Brain pericyte (primary cell): ENCODE results near the gene STXBP6.

Experiments
- DNase-seq: peaks from one replicate; pipeline ENCODE4 v3.0.0-alpha.2; 2012; ENCODE audit warnings: low read depth, low spot score

STXBP6 gene

DNA sequence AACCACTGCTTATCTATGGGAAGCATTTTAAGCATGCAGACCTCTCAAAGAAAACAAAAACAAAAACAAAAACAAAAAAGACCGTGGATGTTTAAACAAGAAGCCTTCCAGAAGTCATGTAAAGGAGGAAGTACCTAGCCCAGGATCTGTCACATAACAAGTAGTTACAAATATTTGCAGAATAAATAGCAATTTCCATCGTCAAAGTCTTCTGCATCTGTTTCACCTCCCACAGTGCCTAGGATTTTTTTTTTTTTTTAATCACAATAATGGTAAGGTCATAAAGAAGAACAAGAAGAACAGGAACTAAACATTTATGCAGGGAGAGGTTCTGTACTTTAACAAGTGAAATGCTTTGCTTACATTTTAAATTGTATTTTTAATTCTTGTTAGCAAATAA, 2.4 kb upstream of the STXBP6 start:
- no peak for DNase-seq

DNA sequence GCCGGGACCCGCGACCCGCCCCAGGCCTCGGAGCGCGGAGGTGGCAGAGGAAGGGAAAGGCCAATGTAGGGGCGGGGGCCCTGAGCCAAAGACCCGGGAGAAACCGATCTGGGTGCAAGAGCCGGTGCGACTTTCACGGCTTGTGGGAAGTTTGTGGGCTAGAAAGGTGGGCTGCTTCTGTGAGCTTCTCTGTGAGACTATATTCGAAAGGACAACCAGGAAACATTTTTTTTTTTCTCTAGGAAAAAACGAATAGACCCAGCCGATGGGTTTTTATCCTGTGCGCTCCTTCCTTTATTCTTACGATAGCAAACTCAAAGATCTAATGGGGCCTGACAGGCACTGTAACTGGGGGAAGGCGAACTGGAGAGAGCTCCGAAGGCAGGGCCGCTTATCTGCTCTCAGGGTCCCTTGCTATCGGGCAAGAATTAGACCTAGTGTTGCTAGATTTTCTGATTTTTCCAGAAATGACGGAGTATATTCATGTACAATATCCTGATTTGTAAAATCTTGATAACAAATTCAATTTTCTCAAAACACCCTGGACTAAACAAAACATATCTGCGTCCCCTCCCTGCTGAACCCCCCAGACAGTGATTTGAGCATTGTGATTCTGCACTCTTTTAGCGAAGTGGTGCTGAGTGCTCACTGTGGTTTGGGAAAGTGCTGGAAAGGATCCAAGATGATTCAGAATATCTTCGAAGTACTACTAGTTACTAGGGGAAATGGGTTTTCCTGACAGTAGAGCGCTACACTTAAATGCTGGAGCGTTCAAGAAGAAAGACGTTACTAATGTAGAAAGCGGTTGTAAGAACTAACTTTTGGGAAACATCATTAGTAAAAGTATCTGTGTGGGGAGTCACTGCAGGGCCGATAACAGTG, 563 bp upstream of the STXBP6 start:
- no peak for DNase-seq

DNA sequence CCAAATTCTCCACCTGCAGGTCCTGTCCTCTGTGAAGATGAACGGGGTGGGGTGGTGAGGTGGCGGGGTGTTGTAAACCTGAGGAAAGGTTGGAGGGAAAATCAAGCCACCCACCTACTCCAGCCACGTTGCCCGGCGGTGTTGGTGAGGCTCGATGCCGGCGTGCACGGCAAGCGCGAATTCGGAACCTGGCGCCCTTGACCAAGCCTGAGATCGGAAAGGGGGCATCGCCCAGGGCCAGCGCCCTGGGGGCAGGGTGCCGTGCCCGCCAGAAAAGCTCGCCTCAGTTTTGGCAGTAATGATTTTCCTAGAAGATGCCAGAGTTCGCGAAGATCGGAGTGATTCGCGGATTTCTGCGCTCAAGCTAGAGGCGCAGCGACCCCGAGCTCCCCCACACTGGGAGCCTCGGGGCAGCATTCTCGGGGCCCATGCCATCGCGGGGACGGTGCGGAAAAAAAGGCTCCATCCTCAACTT, 817 bp downstream of the STXBP6 start:
- no peak for DNase-seq

DNA sequence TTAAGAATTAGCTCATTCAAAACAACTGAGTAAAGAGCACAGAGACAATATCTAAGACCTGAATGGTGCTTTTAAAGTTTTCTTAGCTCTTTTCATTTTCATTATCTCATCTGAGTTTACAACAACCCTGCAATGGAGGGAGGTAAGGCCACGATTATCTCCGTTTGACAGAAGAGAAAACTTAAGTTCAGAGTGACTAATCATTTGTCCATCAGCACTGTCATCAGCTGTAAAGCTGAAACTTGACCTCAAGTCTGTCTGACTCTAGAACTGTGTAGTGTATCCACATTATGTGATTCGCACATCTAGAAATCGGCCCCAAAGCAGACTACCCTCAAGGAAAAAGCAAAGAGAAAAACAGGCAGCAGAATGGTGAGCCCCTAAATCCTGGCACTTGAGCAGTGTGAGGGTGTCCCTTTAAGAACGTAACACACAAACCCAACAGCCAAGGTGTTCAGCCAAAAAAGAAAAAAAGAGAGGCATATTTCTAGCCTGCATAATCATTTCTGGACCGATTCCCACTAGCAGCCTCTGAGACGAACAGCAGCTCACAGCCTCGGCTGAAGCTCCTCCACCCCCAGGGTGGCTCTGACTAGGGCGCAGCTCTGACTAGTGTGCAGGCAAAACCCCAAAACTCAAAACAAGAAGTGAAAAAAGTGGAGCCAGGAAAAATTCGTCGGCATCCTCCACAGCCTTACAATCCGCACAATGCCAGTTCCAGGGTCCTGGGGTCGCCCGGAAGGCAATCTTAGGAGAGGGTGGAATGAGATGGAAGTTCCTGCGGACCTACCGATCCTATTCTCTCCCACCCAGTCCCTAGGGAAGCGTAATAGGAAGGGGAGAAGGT, 1.6 kb downstream of the STXBP6 start:
- DNase-seq, result no peak

DNA sequence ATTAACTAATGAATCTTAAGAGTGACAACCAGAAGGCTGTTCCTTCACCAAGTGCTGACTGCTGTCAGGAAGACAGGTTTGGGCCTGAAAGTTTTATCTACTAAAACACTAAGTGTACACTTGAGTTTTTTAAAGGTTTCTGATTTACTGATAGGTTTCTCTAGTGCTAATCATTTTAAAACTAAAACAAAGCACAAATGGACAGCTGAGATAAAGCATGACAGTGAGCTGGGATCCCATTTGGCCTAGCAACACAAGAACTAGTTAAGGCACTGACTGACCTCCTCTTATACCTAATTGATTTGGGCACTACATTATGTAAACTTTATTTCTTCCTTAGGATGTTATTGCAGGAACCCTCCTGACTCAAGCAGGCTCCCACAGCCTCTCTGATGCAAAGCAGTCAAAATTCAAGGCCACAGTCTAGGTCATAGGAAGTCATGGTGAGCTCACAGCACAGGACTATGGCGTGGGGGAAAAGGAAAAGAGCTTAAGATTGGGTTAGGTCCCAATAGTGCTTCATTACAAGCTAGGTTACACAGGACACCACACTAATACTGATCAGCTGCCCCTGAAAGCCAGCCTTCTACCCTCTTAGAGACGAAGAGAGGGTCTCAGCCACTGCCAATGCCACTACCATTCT, 3.5 kb downstream of the STXBP6 start:
- no peak for DNase-seq

DNA sequence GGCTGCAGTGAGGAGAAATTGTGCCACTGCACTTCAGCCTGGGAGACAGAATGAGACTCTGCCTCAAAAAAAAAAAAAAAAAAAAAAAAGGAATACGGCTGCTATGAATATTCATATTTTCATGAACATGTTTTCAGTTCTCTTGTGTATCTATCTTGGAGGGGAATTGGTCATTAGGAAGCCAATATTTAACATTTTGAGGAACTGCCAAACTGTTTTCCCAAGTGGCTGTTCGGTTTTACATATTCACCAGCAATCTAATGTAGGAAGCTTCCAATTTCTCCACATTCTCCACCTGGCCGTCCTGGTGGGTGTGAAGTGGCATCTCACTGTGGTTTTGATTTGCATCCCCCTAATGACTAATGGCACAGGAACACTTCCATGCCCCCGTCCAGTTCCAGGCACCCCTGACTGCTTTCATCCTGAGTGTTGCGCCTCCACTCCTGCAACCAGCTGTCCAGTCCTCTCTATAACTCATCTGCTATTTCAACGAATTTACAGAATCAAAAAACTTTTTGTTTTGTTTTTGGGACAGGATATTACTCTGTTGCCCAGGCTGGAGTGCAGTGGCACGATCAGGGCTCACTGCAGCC, 5.7 kb downstream of the STXBP6 start:
- DNase-seq, result no peak

DNA sequence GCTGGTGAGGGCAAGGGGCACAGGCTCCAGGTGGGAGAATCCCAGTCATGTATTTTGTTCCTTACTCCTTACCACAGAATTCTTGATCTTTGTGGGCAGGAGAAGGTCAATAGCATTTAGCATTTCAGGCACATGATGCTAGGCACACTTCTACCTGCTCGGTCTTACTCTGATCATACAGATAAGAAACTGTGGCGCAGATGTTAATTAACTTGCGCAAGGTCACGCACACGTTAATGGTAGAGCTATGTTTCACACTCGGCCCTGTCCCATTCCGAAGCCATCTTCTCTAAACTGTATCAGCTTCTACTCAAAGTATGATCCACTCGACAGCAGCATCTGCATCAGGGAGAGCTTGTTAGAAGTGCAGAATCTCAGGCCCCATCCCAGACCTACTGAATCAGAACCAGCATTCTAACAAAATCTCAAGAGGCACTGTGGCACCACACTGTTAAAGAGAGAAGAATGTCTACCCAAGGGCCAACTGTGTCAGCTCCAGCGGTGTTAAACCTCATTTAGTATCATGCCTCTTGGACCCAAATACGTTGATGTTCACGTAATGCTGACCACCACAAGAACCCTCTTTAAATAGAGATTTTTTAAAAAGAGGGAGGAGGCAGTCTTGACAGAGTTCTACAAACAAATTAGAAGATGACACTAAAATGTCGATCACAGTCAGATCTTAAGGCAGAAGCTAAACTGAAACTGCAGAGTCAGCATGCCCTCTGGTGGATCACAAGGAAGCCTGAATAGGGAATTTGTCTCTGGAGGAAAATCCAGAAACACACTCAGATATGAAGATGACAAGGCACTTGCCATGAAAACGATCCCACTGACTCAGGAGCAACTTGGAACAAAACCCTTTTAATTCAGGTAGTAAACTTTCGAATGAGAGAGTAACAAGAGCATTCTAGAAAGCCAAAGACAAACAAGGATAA, 7.3 kb downstream of the STXBP6 start:
- no peak for DNase-seq

DNA sequence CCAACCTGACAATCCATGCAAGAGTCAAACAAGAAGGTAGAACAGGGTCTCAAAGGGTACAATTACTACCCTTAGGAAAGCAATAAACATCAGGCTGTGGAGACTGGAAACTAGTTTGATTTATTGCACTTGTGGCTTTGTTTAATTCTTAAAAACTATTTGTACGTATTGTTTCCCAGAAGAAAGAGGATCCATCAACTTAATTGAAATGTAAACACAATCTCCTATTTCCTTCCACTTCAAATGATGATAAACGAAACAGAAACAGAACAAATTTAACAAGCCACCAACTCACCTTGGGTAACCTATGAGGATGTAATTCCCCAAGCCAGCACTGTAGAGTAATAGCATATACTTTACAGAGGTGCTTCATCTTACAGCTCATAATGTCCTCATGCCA, 8.0 kb downstream of the STXBP6 start:
- DNase-seq, result no peak

DNA sequence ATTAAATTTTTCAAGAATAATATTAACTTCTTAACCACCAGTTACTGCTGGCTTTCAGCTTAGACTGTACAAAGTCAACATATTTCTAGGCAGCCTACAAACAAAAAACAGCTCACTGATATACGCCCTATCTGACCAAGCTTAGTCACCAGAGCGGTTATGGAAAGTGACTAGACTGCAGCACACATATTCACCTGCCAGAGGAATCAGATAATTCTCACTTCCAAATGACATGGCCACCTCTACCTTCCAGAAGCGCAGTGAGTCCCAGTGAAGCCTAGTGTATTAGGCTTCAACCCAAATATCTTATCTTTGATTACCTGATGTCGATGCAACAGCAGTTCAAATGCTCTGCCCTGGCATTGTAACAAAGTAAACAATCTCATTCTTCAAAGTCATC, 8.5 kb downstream of the STXBP6 start:
- no peak for DNase-seq

DNA sequence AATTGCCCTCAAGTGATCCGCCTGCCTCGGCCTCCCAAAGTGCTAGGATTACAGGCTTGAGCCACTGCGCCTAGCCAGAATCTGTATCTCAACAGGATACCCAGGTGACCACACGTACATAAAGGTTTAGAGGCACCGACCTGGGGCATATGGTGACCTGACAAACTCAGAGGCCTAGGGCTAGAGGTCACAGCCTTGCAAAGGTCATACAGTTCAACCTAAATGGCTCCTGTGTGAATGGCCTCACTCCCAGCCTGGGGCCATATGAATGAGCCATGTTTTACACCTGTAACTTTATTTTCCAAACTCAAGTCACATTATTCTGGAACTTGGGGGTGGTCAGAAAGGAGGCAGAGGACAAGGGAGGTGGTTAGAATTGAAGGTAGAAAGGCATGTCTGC, 10.0 kb downstream of the STXBP6 start:
- no peak for DNase-seq

DNA sequence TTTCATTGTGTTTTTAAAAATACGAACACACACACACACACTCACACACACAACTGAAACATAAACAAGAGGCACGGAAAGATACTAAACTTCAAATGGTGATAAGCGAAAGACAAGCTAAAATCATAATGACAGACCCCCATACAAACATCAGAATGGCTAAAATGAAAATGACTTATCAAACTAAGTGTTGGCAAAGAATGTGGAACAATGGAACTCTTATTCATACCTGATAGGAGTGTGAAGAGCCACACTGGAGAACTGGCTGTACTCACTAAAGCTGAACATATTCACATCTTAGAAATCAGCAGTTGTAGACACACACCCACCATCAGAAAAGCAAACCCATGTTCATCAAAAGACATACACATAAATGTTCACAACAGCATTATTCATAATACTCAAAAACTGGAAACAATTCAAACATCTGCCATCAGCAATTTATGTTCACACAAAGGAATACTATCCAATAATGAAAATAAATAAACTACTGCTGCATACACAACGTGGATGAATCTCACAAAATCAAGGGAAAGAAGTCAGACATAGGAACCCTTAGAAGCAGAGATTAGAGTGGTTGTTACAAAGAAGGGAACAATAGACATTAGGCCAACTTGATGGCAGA, 11.8 kb downstream of the STXBP6 start:
- no peak for DNase-seq

DNA sequence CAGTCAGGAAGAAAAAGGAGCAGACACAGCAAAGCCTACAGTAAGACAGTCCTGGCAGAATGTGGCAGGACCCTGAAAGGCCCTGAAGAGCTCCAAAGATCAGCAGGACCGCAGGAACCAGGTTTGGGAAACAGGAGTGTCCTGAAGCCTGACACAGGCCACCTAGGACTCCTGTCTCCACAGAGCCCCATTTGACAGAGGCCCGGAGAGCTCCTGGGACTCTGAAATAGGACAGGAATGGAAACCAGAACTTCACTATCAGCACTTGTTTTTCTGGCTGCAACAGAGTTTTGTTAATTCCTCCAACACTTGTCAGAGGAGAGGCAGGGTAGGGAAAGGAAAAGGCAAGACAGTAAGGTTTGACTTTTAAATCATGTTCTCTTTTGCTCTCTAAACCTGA, 12.9 kb downstream of the STXBP6 start:
- no peak for DNase-seq

DNA sequence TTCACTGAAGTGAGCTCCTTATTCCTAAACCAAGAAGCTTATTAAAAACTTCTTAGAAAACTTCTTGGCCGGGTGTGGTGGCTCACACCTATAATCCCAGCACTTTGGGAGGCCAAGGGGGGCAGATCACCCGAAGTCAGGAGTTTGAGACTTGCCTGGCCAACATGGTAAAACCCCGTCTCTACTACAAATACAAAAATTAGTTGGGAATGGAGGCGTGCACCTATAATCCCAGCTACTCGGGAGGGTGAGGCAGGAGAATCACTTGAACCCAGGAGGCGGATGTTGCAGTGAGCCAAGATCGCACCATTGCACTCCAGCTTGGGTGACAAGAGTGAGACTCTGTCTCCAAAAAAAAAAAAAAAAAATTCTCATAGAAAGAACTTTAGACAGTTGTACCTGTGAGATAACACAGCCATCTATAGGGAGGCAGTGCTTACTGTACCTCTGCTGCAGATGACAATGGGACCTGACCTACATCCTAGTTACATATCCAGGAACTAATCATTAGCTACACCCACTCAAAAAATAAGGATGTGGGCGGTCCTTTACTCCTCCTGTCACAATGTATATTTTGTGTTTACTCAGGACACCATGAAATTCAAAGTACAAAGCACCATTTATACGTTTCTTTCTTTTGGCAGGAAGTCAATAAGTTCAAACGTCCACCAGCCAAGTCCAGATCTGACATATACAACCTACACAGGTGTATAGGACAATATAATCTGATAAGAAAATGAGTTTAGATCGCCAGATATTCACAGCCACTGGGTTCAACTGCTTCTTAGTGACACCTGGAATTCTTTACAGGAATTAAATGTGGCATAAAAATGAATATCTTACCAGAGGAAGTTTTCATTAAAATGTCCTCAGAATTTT, 14.9 kb downstream of the STXBP6 start:
- DNase-seq, result no peak

DNA sequence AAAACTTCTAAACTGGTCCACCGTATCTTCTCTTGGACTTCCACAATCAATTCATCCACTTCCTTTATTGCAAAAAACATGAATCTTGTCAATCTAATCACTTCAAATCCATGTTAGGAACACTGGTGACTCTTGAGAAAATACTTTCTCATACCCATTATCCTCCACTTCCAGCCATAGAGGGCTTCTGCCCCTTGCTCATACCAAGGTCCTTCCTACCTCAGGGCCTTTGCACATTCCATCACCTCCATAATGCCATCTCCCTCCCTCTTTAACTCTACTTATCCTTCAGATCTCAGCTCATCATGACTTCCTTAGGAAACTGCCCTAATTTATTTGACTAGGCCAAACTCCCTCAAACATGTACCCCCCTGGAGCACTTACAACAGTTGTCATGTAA, 16.6 kb downstream of the STXBP6 start:
- DNase-seq, result no peak

DNA sequence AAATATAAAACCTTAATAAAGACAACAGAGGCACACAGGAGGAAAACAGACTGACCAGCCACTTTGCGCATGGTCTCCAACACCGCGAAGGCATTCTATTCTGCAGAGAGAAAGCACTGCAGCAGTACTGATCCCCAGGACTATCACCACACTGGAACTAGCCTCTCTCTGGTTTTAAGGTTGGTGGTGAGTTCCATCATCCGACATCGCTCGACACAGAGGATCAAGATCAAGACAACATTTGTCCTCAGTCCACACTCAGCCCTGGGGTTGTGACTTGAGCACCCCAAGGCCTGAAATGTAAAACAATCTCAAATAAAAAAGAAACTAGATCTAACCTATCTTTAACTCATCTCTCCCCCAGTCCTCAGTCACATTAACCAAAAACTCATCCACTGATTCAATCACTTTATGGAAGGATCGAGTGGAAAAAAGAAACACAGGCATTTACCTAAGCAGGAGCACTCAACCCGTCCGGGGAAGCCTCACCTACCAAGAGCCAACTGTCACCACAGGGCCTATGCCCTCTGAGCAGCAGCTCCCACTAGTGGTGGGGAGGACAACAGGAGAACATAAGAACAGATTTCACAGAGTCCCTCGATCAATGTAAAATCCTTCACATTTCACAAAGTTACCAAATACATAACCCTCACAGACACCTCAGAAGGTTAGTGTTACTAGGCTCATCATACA, 17.7 kb downstream of the STXBP6 start:
- DNase-seq, result no peak

DNA sequence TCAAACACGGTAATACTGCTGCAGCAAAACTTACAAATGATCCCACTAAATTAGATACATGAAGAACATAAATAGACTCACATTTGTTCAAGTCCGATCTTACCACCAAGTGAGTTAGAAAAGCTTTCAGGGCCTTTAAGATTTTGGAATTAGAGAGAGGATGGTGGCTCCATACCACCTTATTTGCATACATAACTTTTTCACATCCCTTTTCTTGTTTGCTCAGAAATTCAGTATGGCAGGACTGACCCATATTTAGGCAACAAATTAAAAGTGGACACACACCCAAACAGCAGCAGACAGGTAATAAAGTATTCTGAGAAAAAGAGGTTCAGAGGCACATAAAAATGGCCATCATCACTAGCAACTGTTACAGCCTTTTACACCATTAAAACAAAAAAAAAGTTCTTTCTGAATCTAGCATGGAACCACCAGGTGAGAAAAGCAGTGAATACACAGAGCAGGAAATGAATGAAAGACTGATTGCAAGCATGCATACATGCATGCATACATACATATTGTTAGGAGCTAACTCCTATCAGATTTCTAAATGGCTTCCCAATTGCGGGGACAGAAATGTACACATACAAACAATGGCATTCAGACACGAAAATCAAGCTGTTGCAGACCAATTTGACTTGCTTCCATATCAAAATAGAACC, 23.3 kb downstream of the STXBP6 start:
- no peak for DNase-seq

DNA sequence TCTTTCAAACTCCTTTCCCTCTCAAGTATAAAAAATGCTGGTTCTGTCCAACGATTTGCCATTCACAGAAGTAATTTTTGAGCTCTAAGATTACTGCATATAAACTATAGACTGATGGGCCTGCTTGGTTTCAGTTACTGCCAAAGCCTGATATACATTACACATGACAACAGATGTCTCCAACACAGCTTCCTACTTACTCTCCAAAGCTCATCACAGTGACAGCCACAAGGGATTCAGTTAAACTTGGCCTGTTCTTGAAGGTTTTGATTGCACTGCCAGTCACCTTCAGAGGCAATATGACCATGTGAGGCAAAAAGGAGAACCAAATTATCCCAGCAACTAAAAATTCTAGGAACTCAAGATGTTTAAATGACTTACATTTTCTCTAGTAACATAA, 30.1 kb downstream of the STXBP6 start:
- no peak for DNase-seq

DNA sequence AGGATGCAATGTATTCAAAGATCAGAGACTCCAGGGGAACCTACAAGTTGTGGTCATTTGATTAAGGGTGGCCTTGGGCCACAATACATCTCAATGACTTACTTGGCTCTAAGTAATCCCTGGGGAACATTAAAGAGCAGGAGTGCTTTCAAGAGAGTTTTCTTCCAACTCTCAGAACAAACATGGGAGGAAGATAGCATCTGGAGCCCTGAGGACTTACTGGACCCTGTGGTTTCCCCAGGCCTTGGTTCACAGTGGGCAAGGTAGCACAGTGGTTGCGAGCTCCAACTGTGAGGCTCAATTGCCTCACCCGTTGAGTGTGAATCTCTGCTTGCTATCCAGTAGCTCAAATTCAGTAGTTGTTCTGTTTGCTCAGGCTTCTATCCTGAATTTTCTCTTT, 32.4 kb downstream of the STXBP6 start:
- no peak for DNase-seq
